ENCODE results near the gene TMEM234. TPM values are rescaled to one million over a fixed set of nuclear protein-coding genes. Genes with fewer than 3 reads are reported as not detected.

Gene TMEM234
- total and polyA plus RNA-seq, 2 of the 13 experiments (the other 11 are each of a cell fraction or from before 2014, with no cell fraction given): 6.1 to 9.0 TPM

DNA sequence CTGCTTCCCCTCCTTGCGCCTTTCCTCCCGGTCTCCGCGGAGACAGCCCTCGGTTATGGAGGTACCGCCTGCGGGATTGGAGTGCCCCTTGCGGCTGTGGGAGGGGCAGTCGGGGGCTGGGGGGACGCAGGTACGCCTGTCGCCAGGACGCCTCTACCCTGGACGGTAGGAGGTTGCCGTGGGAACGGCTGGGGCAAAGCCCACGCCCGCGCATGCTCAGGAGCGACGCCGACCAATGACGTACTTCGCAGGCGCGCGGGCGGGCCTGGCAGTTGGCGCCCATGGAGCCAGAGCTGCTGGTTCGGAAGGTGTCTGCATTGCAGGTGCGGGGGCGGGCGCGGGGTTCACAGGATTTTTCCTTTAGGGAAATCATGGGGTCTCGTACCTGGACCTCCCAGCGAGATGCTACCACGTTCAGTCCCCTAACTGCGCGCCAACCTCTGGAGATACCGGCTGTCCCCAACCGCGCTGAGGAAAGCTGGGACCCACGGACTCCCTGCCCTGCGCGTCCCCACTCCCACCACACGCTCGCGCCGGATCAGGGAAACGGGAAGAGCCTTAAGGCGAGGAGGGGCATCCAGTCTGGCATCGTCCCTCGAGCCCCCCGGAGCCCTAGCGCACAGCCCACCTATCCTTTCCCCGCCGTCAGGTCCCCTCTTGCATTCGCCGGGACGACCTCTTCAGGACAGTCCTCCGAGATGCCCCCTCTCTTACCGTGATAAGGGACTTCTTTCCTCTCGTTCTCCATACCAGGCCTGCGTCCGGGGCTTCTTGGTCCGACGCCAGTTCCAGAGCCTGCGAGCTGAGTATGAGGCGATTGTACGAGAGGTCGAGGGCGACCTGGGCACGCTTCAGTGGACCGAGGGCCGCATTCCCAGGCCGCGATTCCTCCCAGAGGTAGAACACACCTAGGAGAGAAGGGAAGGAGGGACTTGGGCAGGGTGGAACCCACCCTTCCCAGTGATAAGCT, 16.5 kb downstream of the TMEM234 start, which contains the start of gene IQCC (continued):
- TF ChIP-seq, protein P1, sequence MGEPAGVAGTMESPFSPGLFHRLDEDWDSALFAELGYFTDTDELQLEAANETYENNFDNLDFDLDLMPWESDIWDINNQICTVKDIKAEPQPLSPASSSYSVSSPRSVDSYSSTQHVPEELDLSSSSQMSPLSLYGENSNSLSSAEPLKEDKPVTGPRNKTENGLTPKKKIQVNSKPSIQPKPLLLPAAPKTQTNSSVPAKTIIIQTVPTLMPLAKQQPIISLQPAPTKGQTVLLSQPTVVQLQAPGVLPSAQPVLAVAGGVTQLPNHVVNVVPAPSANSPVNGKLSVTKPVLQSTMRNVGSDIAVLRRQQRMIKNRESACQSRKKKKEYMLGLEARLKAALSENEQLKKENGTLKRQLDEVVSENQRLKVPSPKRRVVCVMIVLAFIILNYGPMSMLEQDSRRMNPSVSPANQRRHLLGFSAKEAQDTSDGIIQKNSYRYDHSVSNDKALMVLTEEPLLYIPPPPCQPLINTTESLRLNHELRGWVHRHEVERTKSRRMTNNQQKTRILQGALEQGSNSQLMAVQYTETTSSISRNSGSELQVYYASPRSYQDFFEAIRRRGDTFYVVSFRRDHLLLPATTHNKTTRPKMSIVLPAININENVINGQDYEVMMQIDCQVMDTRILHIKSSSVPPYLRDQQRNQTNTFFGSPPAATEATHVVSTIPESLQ (CRISPR knock-in tag; conservative IDR thresholded peaks at IDR 0.05): no peak
- TF ChIP-seq, protein P2, sequence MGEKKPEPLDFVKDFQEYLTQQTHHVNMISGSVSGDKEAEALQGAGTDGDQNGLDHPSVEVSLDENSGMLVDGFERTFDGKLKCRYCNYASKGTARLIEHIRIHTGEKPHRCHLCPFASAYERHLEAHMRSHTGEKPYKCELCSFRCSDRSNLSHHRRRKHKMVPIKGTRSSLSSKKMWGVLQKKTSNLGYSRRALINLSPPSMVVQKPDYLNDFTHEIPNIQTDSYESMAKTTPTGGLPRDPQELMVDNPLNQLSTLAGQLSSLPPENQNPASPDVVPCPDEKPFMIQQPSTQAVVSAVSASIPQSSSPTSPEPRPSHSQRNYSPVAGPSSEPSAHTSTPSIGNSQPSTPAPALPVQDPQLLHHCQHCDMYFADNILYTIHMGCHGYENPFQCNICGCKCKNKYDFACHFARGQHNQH (CRISPR knock-in tag; IDR thresholded peaks at IDR 0.05): peak; percentile 56; the same call in 1 of the 2 replicates
- TF ChIP-seq HNRNPLL (IDR thresholded peaks at IDR 0.05; ENCODE audit: low read depth, low read length, poor library complexity, severe bottlenecking) (peak; percentile 73), SATB2 (CRISPR knock-in tag; IDR thresholded peaks at IDR 0.05) (no peak), EEA1 (CRISPR knock-in tag; IDR thresholded peaks at IDR 0.05; ENCODE audit: borderline replicate concordance) (peak; percentile 73; the same call in 1 of the 2 replicates), DMAP1 (CRISPR knock-in tag; IDR thresholded peaks at IDR 0.05) (no peak), IKZF1 (IDR thresholded peaks at IDR 0.05) (no peak), ARNT2 (CRISPR knock-in tag; IDR thresholded peaks at IDR 0.05; ENCODE audit: low read depth) (peak; percentile 62), ZNF33B (CRISPR knock-in tag; IDR thresholded peaks at IDR 0.05) (0 out of 2 replicates have a peak, but pooled peaks have one; percentile 42), STAG1 (CRISPR knock-in tag; IDR thresholded peaks at IDR 0.05) (peak; percentile 18; the same call in 1 of the 2 replicates), TOPORS (CRISPR knock-in tag; IDR thresholded peaks at IDR 0.05) (no peak), SIN3B (IDR thresholded peaks at IDR 0.05; ENCODE audit: low read length) (no peak), BRCA1 (CRISPR knock-in tag; IDR thresholded peaks at IDR 0.05) (no peak), ZMYM4 (CRISPR knock-in tag; IDR thresholded peaks at IDR 0.05) (0 out of 2 replicates have a peak, but pooled peaks have one; percentile 32), ELF4 (CRISPR knock-in tag; IDR thresholded peaks at IDR 0.05; ENCODE audit: borderline replicate concordance) (no peak), CBFB (CRISPR knock-in tag; IDR thresholded peaks at IDR 0.05) (no peak), RFX3 (CRISPR knock-in tag; IDR thresholded peaks at IDR 0.05) (peak; percentile 95), NR2F1 (CRISPR knock-in tag; IDR thresholded peaks at IDR 0.05) (no peak)
- TF ChIP-seq, protein P3, sequence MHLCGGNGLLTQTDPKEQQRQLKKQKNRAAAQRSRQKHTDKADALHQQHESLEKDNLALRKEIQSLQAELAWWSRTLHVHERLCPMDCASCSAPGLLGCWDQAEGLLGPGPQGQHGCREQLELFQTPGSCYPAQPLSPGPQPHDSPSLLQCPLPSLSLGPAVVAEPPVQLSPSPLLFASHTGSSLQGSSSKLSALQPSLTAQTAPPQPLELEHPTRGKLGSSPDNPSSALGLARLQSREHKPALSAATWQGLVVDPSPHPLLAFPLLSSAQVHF (CRISPR knock-in tag; IDR thresholded peaks at IDR 0.05): 0 out of 2 replicates have a peak, but pooled peaks have one; percentile 39
- TF ChIP-seq, protein P4, sequence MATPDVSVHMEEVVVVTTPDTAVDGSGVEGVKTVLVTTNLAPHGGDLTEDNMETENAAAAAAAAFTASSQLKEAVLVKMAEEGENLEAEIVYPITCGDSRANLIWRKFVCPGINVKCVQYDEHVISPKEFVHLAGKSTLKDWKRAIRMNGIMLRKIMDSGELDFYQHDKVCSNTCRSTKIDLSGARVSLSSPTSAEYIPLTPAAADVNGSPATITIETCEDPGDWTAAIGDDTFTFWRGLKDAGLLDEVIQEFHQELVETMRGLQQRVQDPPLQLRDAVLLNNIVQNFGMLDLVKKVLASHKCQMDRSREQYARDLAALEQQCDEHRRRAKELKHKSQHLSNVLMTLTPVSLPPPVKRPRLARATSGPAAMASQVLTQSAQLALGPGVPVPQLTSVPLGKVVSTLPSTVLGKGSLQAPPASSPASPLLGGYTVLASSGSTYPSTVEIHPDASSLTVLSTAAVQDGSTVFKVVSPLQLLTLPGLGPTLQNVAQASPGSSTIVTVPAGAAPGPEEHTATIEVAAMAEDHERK (CRISPR knock-in tag; IDR thresholded peaks at IDR 0.05; ENCODE audit: low read depth): no peak
- TF ChIP-seq, protein P5, sequence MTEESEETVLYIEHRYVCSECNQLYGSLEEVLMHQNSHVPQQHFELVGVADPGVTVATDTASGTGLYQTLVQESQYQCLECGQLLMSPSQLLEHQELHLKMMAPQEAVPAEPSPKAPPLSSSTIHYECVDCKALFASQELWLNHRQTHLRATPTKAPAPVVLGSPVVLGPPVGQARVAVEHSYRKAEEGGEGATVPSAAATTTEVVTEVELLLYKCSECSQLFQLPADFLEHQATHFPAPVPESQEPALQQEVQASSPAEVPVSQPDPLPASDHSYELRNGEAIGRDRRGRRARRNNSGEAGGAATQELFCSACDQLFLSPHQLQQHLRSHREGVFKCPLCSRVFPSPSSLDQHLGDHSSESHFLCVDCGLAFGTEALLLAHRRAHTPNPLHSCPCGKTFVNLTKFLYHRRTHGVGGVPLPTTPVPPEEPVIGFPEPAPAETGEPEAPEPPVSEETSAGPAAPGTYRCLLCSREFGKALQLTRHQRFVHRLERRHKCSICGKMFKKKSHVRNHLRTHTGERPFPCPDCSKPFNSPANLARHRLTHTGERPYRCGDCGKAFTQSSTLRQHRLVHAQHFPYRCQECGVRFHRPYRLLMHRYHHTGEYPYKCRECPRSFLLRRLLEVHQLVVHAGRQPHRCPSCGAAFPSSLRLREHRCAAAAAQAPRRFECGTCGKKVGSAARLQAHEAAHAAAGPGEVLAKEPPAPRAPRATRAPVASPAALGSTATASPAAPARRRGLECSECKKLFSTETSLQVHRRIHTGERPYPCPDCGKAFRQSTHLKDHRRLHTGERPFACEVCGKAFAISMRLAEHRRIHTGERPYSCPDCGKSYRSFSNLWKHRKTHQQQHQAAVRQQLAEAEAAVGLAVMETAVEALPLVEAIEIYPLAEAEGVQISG (CRISPR knock-in tag; IDR thresholded peaks at IDR 0.05): 0 out of 2 replicates have a peak, but pooled peaks have one; percentile 39
